Measurements from ENCODE around the gene TFAP2C. TPM values are rescaled to one million over a fixed set of nuclear protein-coding genes. Genes with fewer than 3 reads are reported as not detected.

The TFAP2C gene
- total and polyA plus RNA-seq, 4 donors: under 0.01 TPM; not detected in 3

- no peak overlapping the region for H3K4me3 ChIP-seq (ENCODE audit: low read depth in 1 of 3, low read length in 3 of 3)
- H3K9ac ChIP-seq (ENCODE audit: low read depth in 1 of 2, low read length in 2 of 2): no peak overlapping the region
- 87% methylated on average over 4 of the region's 4 CpGs for WGBS
- H3K27me3 ChIP-seq (ENCODE audit: control insufficient read depth in 4 of 4, insufficient read depth in 4 of 4, low read length in 3 of 4): peaks cover 0 to 5% (median 0%) of the 10 kb centered on the region in 4 donors
- H3K36me3 ChIP-seq (ENCODE audit: control insufficient read depth in 4 of 4, insufficient read depth in 3 of 4, low read depth in 1 of 4, low read length in 3 of 4): no peaks in the 10 kb centered on the region
- no peaks in the 10 kb centered on the region for H3K4me1 ChIP-seq (ENCODE audit: control insufficient read depth in 4 of 4, insufficient read depth in 4 of 4, low read length in 3 of 4)
- TF ChIP-seq HNF4G (IDR thresholded peaks at IDR 0.05): no peak
- no peak for TF ChIP-seq JUND (IDR thresholded peaks at IDR 0.05)
- TF ChIP-seq GABPA (IDR thresholded peaks at IDR 0.05 in 1 of 2, conservative IDR thresholded peaks at IDR 0.05 in 1 of 2): no peak
- no peak for TF ChIP-seq REST (IDR thresholded peaks at IDR 0.05)
- no peak for TF ChIP-seq SP1 (IDR thresholded peaks at IDR 0.05)
- no peak for TF ChIP-seq NR2F2 (IDR thresholded peaks at IDR 0.05)
- TF ChIP-seq RXRA (IDR thresholded peaks at IDR 0.05): no peak
- TF ChIP-seq HNF4A (conservative IDR thresholded peaks at IDR 0.05): no peak
- no peak for TF ChIP-seq YY1 (IDR thresholded peaks at IDR 0.05)
- TF ChIP-seq MAX (IDR thresholded peaks at IDR 0.05): no peak
- no peak for TF ChIP-seq ZBTB33 (IDR thresholded peaks at IDR 0.05)
- TF ChIP-seq EGR1 (IDR thresholded peaks at IDR 0.05; ENCODE audit: low read depth in 2 of 2): no peak
- no peak for TF ChIP-seq TAF1 (conservative IDR thresholded peaks at IDR 0.05)
- no peak for TF ChIP-seq CTCF (IDR thresholded peaks at IDR 0.05; ENCODE audit: low read depth, low read length, missing input control)
- TF ChIP-seq RAD21 (IDR thresholded peaks at IDR 0.05): no peak
- TF ChIP-seq ATF3 (IDR thresholded peaks at IDR 0.05): no peak
- no peak for TF ChIP-seq FOXA2 (IDR thresholded peaks at IDR 0.05)
- H3K9me3 ChIP-seq (ENCODE audit: control insufficient read depth in 4 of 4, low read length in 3 of 4): no peaks in the 10 kb centered on the region
- no peak for DNase-seq (ENCODE audit: low spot score)
- H3K27ac ChIP-seq (ENCODE audit: low read depth in 1 of 2, low read length in 2 of 2): no peak overlapping the region
Measured at GRCh38 chr20:56646599-56646998, 17.5 kb downstream of the TFAP2C start.

- Histone ChIP-seq H3K36me3 (ENCODE audit: control insufficient read depth in 4 of 4, insufficient read depth in 3 of 4, low read depth in 1 of 4, low read length in 3 of 4) (no peaks in the 10 kb centered on the region), H3K4me3 (ENCODE audit: low read depth in 1 of 3, low read length in 3 of 3) (no peak overlapping the region), H3K4me1 (ENCODE audit: control insufficient read depth in 4 of 4, insufficient read depth in 4 of 4, low read length in 3 of 4) (no peaks in the 10 kb centered on the region), H3K9me3 (ENCODE audit: control insufficient read depth in 4 of 4, low read length in 3 of 4) (no peaks in the 10 kb centered on the region), H3K27ac (ENCODE audit: low read depth in 1 of 2, low read length in 2 of 2) (no peak overlapping the region), H3K9ac (ENCODE audit: low read depth in 1 of 2, low read length in 2 of 2) (no peak overlapping the region), H3K27me3 (ENCODE audit: control insufficient read depth in 4 of 4, insufficient read depth in 4 of 4, low read length in 3 of 4) (peaks cover 0 to 5% (median under 1%) of the 10 kb centered on the region in 4 donors)
- TF ChIP-seq FOXA1 (IDR thresholded peaks at IDR 0.05): no peak
- no peak for TF ChIP-seq JUND (IDR thresholded peaks at IDR 0.05)
- TF ChIP-seq REST (IDR thresholded peaks at IDR 0.05): no peak
- no peak for TF ChIP-seq FOXA2 (IDR thresholded peaks at IDR 0.05)
- no peak for TF ChIP-seq HNF4G (IDR thresholded peaks at IDR 0.05)
- no peak for TF ChIP-seq HNF4A (conservative IDR thresholded peaks at IDR 0.05)
- TF ChIP-seq MAX (IDR thresholded peaks at IDR 0.05): no peak
- no peak for TF ChIP-seq GABPA (IDR thresholded peaks at IDR 0.05 in 1 of 2, conservative IDR thresholded peaks at IDR 0.05 in 1 of 2)
- no peak for TF ChIP-seq ATF3 (IDR thresholded peaks at IDR 0.05)
- TF ChIP-seq TAF1 (conservative IDR thresholded peaks at IDR 0.05): no peak
- TF ChIP-seq NR2F2 (IDR thresholded peaks at IDR 0.05): no peak
- TF ChIP-seq EGR1 (IDR thresholded peaks at IDR 0.05; ENCODE audit: low read depth in 2 of 2): no peak
- DNase-seq (ENCODE audit: low spot score): no peak
- WGBS: 90% methylated on average over 4 of the region's 4 CpGs
Measured at GRCh38 chr20:56653211-56653610, 24.1 kb downstream of the TFAP2C start.
